A172 (cell line): Measurements from ENCODE around the gene TC2N. TPM values are rescaled to one million over a fixed set of nuclear protein-coding genes. Genes with fewer than 3 reads are reported as not detected.
A peak's percentile ranks its signal among the peaks of the same experiment; 100 is the strongest.
"Not testable (repeated sequence)": the region's sequence is repeated elsewhere in the genome, so short reads cannot be mapped to it uniquely, and the experiment has no call there.

Experiments used
- DNase-seq: peaks from one replicate; pipeline ENCODE4 v3.0.0-alpha.2; 2015; ENCODE audit warnings: low spot score
- total RNA-seq: library from RNA; depleted of rRNA; stranded (reverse); fragments of >200 nt; shearing (Covaris generic); gene quantifications from 2 replicates; pipeline ENCODE4 v1.2.3, GENCODE V29; 2014

The TC2N gene
- total RNA-seq, 1 experiment from 2014 or later = not detected

- peak; percentile 36 for DNase-seq
These were observed 2.7 kb upstream of the TC2N start for GRCh38 chr14:91870001-91870400.

DNA sequence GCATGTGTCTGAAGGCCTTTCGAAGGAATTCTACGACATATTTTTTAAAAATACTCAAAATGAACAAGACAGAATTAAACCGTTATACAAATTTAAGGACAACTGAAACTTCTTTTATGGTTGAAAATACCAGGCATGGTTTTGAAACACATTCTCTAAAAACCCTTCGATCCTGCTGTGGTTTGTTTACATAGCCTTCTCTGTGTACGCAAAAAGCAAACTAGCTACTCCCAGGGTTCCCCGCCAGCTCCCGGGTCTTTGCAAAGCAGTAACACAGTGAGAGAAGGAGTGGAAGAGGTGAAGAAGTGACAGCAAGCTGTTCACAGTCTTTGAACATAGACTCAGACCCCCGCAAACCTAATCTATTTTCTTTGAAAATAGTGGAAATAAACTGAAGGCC is 2.2 kb upstream of the TC2N start:
- DNase-seq = no peak

GRCh38 chr14:91866511-91867295 is 633 bp downstream of the TC2N start:
- no peak for DNase-seq

- DNase-seq = peak; percentile 13
These were observed 1.3 kb downstream of the TC2N start for GRCh38 chr14:91866061-91866460.

DNA sequence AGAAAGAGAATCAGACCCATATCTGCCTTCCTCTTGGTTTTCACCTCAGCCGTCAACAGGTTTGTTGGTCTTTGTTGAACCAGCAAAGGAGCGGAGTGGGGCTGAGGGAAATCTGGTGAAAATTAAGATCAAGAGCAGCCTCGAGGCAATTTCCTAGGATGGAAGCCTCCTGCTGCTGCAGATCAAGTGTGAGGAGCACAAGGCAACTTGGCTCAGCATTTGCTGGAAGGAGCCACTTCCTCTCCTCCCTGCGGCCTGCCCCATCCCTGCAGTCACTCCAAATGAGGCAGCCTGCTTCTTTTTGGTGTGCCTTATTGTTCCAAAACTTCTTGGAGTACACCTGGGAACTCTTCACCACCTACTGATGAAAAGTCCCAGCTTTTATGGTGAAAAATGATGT is 4.9 kb downstream of the TC2N start:
- DNase-seq = no peak

- no peak for DNase-seq
These were observed 6.2 kb downstream of the TC2N start for GRCh38 chr14:91861091-91861490.

DNA sequence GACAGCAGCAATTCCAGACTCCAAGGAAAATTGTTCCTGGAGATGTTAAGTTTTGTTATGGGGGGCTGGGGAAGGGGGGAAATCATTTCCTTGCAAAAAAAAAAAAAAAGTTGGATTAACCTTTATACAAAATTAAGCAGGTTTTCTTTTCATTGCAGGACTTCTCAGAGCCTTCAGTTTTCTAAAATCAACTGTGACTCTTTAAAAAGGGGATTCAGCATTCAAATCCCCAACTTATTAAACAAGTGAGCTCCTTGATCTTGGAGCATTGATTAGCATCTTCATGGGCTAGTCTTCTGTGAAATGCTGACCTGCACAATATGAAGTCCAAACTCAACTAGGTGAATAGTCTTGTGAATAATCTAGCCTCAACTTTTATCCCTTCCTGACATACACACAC is 7.1 kb downstream of the TC2N start:
- no peak for DNase-seq

- DNase-seq = peak; percentile 6
These were observed 8.6 kb downstream of the TC2N start for GRCh38 chr14:91858536-91859275.

GRCh38 chr14:91857614-91858013 is 9.7 kb downstream of the TC2N start:
- no peak for DNase-seq

DNA sequence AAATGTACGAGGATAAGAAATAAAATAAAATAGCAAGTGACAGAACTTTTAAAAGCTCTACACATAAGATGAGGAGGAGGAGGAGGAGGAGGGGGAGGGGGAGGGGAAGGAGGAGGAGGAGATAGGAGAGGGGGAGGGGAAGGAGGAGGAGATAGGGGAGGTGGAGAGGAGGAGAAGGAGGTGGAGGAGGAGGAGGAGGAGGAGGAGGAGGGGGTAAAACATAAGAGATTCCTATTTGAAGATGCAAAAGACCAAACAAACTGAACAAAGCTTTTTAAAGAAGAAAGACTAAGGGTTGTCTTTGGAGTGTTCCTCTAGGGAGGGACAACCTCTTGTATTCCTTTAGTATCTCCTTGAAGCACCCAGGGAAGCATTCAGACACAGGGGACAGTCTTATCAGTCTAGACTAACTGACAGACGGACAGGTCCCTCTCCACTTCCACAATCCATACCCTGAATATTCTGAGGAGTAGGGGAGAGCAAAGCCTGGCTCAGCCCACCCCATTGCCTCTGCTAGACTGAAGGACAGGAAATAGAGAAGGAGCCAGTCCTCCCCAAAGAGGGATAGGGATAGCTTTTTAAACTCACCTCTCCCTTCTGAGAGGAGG is 12.9 kb downstream of the TC2N start:
- DNase-seq = no peak

GRCh38 chr14:91851563-91851962 is 15.8 kb downstream of the TC2N start:
- no peak for DNase-seq

DNA sequence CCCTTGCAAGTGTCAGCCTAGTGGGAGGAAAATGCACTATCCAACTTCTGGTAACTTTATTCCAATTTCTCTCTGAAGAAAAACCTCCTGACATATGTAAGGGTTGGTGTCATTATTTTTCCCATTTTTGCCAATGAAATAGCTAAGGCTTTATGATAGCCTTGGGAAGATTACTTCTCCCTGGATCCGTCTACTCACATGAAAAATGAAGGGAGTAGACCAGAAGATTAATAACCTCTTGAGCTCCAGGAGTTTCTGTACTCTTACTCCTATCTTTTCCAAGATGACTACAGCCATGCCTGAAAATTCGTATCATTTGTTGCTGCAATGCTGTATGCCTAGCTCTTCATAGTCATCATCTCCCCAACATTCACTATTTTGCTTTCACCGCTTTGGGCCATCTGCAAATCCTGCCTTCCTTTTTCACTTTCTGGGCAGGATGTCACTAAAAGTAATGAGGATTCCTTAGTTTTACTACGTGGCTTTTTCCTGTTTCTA is 18.8 kb downstream of the TC2N start:
- no peak for DNase-seq

GRCh38 chr14:91847693-91848092 is 19.6 kb downstream of the TC2N start:
- DNase-seq = no peak

- no peak for DNase-seq
These were observed 21.7 kb downstream of the TC2N start for GRCh38 chr14:91845652-91846051.

DNA sequence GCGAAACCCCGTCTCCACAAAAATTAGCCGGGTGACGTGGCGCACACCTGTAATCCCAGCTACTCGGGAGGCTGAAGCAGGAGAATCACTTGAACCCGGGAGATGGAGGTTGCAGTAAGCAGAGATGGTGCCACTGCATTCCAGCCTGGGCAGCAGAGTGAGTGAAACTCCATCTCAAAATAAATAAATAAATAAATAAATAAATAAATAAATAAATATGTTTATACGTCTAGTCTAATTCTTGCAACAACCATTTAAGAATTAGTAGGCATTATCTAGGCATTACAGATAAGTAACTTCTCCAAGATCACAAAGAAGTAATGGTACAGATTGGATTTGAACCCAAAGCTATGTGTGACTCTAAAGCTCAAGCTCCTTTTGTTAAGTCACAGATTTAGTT is 22.3 kb downstream of the TC2N start:
- not testable (repeated sequence) for DNase-seq

DNA sequence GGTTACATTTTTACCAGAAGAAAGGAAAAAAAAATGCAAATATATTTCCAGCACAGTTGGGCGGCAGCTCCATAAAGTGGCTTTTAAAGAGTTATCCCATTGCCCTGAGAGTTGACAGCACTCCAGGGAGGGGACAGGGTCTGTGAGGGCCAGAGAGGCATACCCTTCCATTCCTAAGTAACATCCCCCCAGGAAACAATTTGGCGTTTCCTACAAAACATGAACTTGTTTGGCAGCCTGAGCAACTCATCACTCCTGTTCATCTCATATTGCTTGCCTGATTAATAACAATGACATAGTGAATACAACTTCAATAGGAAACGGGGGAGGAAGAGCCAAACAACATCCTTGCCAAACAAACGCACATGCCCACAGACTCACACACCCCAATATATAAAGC is 23.3 kb downstream of the TC2N start:
- no peak for DNase-seq

- no peak for DNase-seq
These were observed 23.9 kb downstream of the TC2N start for GRCh38 chr14:91843437-91843836.

DNA sequence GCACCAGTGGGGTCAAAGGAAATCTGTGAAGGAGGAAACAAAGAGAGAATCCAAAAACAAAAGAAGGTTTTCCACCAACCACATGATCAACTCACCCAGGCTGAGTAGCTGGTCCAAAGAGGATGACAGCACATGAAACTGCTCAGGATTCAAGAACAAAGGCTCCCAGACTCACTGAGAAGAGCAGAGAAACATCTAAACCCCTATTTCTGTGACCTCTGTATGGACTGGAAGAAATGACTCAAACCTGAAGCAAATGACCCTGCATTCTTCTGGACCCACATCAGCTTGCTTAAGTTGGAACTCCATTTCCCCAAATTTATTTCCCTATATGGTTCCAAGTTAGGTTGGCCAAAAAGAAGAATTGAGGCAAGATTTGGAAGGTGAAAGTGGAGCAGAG is 26.3 kb downstream of the TC2N start:
- no peak for DNase-seq

GRCh38 chr14:91839749-91840148 is 27.6 kb downstream of the TC2N start:
- no peak for DNase-seq

DNA sequence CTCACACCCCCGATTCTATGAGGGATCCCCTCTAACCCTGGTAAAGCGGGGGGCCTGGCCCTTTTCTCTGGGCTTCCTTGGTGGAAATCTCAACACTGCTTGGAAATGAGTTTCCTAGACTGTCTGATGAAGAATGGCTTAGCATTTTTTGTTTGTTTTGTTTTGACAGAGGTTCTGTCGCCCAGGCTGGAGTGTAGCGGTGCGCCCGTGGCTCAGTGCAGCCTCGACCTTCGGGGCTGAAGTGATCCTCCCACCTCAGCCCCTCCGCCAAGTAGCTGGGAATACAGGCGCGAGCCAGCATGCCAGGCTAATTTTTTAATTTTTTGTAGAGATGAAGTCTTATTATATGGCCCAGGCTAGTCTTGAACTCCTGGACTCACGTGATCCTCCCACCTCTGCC is 30.3 kb downstream of the TC2N start:
- no peak for DNase-seq

- DNase-seq = no peak
These were observed 31.2 kb downstream of the TC2N start for GRCh38 chr14:91835920-91836843.
